NOMO-1 treated with dmso at 0.1 percent for 144 hours (cell line): ENCODE data around the gene MYO5C.
"Not testable (repeated sequence)": the region's sequence is repeated elsewhere in the genome, so short reads cannot be mapped to it uniquely, and the experiment has no call there.

Source experiments
- DNase-seq: peaks from one replicate; lab custom pipeline; 2025; ENCODE audit not compliant: unreplicated experiment; lab: John Stamatoyannopoulos, UW

Gene MYO5C

DNA sequence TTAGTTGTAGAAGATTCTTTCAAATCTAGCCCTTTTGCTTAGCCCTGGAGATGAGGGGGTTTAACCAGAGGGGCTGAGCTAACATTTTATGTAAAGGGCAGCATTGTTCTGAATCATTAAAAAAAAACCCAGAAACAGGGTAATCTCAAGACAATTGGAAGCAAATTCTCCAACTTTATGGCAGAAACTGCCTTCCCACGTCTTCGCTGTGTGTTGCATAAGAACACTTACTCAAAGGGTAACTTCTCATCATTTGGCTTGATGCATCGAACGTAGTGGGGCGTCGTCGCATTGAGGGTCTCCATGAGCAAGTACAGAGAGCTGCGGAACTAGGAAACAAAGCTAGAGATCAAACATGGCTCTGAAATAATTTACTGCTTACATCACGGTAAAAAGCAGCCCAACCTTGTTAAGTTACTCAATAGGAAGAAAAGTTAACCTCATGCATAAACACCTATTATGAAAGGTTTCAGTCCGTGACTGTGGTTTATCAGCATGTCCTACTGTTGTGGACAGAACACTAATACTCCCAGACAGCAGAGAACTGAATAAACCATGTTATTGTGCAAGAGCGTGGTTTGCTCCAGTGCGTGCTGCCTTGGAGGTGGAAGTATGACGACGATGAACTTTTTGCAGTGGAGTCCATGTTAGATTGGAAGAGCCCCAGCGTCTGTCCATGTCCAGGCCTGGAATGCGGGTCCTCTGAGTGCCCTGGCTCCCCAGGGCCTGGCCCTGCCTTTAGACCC lies 48.7 kb downstream of the MYO5C start:
- peak; percentile 85 for DNase-seq

- DNase-seq = no peak
Measured at GRCh38 chr15:52243697-52244555, 51.7 kb downstream of the MYO5C start.

- DNase-seq = no peak
Measured at GRCh38 chr15:52243286-52243685, 52.3 kb downstream of the MYO5C start.

- DNase-seq = no peak
Measured at GRCh38 chr15:52241489-52241888, 54.1 kb downstream of the MYO5C start.

DNA sequence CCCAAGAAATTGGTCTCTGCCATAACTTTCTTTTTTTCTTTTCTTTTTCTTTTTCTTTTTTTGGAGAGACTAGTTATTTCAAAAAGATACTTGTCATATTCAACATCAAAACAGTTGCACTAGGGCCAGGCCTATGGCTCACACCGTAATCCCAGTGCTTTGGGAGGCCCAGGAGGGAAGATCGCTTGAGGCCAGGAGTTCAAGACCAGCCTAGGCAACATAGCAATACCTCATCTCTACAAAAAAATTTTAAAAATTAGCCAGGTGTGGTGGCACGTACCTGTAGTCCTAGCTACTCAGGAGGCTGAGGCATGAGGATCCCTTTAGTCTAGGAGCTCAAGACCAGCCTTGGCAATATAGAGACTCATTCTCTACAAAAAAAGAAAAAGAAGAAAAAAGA lies 55.4 kb downstream of the MYO5C start:
- DNase-seq = no peak

DNA sequence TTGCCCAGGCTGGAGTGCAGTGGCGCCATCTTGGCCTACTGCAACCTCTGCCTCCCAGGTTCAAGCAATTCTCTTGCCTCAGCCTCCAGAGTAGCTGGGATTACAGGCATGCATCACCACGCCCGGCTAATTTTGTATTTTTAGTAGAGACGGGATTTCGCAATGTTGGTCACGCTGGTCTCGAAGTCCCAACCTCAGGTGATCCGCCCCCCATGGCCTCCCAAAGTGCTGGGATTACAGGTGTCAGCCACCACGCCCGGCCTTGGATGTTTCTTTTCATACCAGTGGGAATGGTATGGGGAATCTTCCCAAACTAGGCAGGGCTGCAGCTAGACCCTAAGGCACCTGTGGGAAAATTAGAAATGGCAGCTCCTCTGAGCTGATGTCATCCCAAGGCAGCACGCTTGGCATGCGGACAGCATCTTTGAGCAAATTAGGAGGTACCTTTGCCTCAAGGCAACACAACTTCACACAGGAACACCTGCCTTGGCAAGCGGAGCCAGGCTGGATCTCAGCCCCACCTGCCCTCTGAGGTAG lies 56.5 kb downstream of the MYO5C start:
- not testable (repeated sequence) for DNase-seq

- DNase-seq = no peak
Measured at GRCh38 chr15:52238149-52238548, 57.5 kb downstream of the MYO5C start.

DNA sequence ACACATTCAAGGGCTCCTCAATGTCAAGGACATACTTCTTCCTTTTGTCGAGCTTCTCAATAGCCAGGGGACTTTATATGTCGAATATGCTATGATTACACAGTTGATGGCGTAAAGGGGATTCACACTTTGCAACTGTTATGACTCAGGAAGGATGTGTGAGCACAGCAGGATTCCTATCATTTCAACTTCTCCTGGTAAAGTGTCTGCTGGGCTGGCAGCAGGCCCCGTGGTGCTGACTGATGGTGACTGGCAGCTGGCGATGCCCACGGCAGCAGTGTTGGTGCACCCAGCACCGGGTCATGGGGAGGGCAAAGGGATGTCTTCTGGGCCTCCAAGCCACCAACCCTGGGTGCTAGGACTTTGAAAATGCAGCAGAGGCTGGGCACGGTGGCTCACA lies 59.6 kb downstream of the MYO5C start:
- DNase-seq = no peak

DNA sequence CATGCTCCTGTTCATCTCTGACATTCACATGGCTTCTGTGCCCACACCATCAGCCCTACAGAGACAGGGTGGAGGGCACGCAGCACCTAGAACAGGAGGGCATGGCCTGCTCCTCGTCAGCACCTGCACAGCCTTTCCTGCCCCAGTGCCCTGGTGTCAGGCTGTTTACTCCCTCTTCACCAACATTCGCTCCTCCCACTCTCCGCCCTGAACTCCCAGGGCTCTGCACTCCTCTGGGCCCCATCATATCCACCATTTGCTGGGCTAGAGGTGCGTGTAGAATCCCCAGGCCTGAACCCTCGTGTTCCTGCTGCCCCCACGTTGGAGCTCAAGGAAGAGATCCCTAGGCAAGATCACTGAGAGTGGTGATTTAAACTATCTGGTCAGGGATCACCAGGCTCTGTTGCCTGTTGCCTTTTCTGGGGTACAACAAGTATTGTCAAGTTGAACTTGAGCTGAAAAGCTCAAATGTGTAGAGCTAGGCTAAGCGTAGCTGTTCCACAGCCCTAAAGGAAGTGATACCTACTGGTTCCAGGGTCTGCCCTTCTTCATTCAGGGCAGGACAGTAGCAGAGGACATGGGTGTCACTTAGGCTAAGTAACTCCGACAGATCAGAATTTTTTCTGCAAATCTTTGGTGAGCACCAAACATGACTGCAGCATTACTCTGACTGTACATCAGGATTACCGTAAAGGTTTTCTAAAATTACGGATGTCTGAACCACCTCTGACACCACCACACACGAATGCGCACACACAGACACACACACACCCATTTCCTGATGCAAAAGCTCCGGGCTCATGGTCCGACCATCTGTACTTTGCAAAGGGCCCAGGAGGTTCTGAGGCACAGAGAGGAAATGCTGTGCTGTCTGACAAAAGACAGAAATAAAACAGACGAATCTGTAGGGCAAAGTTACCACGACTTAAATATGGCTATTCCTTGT lies 60.7 kb downstream of the MYO5C start:
- DNase-seq = no peak

GRCh38 chr15:52233405-52233804 lies 62.2 kb downstream of the MYO5C start:
- DNase-seq = peak; percentile 48

- peak; percentile 36 for DNase-seq
Measured at GRCh38 chr15:52232327-52232726, 63.3 kb downstream of the MYO5C start.

DNA sequence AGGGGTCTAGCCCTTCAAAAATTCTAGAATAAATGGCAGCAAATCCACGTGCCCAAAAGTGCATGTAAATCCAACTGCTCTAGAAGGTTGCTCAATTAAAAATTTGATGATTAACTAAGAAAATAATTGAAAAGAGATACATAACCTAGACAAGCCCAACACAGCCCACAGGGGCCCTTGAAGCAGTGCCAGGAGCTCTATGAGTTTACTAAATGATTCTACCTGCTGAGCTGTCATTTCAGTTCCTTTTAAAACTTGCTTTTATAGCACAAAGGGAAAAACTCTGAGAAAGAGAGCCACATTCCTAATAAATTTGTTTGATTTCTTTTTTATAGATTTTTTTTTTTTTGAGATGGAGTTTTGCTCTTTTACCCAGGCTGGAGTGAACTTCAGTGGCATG lies 65.5 kb downstream of the MYO5C start:
- no peak for DNase-seq

DNA sequence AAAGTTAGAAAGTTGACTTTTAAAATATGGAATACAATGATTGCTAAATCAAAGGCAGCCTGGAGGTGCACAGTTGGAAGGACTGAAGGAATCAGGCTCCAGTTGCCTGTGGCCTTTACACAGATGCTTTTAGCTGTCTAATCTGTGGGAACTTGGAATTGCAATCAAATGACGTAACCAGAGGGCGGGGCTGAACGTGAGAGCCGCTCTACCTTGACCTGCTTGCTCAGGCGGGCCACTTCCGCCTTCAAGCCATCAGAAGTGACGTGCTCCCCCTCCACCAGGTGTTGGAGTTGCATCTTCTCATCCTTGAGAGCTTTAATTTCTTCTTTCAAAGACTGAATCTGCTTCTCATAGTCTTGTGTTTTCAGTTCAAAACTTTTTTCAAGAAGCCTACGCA lies 66.7 kb downstream of the MYO5C start:
- no peak for DNase-seq

DNA sequence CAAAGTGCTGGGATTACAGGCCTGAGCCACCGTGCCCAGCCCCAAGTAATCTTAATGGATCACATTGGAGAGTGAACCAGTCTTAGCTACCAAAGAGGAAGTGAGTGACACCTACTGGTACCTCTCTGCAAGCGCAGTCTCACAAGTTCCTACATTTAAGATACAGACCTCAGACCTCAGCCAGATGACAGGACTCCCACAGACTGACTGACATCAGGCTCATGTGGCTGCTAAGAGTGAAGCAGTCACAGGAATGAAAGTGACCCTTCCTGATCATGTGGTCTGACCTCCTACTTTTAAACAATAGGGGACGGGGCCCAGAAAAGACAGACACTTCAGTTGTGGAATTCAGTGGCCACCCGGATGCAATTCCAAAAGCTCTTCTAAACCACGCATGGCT lies 68.1 kb downstream of the MYO5C start:
- peak; percentile 56 for DNase-seq

- DNase-seq = peak; percentile 76
Measured at GRCh38 chr15:52225230-52225629, 70.4 kb downstream of the MYO5C start.

DNA sequence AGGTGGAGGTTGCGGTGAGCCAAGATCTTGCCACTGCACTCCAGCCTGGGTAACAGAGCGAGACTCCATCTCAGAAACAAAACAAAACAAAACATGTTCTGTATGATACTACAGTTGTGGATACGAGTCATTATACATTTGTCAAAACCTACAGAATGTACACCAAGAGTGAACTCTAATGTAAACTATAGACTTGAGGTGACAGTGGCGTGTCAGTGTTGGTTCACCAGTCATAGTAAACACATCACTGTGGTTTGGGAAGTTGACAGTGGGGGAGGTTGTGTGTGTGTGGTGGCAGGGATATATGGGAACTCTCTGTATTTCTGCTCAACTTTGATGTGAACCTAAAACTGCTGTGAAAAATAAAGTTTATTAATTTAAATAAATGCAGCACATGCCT lies 71.4 kb downstream of the MYO5C start:
- DNase-seq = no peak

DNA sequence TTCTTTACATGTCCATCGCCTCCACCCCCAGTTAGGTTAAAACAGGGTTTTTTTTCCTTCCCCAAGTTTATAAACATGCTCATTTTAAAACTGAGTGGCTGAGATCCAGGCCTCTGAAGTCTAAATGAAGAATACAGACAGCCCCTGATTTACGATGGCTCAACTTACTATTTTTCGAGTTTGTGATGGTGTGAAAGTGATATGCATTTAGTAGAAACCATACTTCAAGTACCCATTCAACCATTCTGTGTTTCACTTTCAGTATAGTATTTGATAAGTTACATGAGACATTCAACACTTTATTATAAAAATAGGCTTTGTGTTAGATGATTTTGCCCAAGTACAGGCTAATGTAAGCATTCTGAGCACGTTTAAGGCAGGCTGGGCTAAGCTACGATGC lies 73.9 kb downstream of the MYO5C start:
- no peak for DNase-seq

DNA sequence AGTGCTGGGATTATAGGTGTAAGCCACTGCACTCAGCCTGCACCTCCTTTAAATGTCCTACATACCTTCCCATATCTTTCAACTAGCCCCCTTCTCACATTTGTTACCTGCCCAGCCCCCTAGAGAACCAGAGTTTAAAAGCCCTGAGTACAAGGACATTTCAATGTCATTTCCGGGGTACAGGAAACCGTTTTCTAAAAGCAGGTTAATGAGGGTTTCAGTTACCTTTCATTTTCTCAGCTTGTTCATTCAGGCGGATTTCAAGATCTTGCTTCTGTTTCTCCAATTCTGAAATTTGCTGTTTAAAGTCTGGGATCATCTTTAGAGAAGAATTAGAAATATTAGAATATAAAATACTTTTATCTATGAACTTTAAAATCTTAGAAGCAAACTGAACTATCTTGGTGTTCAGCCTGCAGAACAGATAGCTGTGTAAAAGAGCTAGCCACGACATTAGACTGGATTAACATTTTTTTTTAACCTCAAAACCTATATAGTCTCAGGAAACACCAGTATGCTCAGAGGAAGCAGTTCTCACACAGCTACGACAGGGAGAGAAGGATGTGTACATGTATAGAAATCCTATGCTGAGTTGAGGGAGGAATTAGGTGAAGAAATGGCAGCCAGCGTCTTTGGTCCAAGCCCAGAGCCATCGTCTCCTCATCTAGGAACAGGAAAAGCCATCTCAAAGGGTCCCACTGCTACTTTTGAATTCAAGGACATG lies 74.5 kb downstream of the MYO5C start:
- no peak for DNase-seq

DNA sequence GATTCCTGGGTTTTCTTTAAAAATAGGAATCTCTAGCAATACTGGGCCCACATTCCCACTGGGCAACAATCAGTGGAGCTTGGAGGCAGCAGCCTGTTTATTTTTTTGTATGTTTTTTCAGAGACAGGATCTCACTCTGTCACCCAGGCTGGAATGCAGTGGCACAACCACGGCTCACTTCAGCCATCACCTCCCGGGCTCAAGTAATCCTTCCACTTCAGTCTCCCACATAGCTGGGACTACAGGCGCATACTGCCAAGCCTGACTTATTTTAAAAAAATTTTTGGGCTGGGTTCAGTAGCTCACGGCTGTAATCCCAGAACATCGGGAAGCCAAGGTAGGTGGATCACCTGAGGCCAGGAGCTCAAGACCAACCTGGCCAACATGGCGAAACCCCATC lies 75.4 kb downstream of the MYO5C start:
- DNase-seq = no peak

DNA sequence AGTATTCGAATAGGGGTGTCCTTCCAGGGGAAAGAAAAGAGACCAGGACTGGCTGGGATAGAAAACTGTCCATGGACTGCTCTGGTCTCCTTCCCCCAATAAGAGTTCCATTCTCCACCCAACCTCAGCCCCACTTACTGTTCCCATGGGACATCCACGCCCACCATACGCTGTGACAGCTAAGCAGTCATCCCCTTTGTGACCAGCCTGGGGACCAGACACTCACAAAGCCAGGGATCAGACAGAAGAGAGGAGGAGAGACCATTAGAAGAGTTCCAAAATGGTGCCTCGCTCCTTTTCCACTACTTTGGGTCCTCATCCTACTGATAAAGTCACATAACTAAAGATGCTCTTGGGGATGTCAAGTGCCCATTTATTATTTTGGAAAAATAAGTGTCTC lies 76.8 kb downstream of the MYO5C start:
- no peak for DNase-seq
